Activated naive CD8-positive, alpha-beta T cell treated with anti-CD3 and anti-CD28 coated beads, Interleukin-2, amount 50 U/mL, for 16 hours (primary cell): Measurements from ENCODE around the gene SOX21.

ENCODE experiments used
- DNase-seq: peaks from one replicate; pipeline ENCODE4 v3.0.0-alpha.2; 2020; ENCODE audit warnings: low read depth, low spot score

Gene SOX21

GRCh38 chr13:94679614-94680013, 32.7 kb downstream of the SOX21 start:
- no peak for DNase-seq

- no peak for DNase-seq
These were observed 33.5 kb downstream of the SOX21 start for GRCh38 chr13:94678845-94679244.

DNA sequence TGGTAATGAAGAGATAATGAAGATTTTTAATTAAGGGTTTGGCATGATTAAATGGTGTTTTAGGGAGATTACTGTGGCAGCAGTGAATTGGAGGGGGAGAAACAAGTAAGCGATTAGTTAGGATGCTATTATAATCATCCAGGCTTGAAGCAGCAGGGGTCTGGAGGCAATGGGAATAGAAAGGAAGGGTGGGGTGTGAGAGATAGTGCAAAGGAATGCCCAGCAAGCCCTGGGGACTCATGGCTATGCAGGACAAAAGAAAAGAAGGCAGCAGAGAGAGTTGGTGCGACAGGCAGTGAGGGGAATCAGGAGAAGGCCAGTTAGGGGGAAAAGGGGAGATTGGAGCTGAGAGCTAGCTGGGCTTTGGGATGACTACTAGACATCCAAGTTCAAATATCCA, 34.5 kb downstream of the SOX21 start:
- DNase-seq: no peak

- DNase-seq: no peak
These were observed 37.6 kb downstream of the SOX21 start for GRCh38 chr13:94674609-94675348.

- no peak for DNase-seq
These were observed 38.5 kb downstream of the SOX21 start for GRCh38 chr13:94673851-94674250.

DNA sequence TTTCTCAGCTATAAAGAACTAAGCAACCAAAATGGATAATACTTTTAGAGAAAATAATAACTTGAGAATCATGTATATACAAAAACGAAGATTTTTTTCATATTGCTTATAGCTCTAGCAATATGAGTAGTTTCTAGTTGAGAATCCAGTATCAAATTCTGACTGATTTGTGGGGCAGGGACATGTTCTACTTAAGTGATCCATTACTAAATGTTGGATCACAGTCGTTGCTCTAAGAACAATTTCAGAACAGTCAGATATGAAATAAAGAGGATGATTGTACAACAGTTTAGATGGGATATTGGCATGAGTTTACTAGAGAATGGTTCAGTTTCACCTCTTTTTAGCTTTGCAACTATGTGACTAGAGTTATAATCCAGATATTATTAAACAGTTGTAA, 39.9 kb downstream of the SOX21 start:
- DNase-seq: no peak

GRCh38 chr13:94667190-94667589, 45.2 kb downstream of the SOX21 start:
- no peak for DNase-seq

DNA sequence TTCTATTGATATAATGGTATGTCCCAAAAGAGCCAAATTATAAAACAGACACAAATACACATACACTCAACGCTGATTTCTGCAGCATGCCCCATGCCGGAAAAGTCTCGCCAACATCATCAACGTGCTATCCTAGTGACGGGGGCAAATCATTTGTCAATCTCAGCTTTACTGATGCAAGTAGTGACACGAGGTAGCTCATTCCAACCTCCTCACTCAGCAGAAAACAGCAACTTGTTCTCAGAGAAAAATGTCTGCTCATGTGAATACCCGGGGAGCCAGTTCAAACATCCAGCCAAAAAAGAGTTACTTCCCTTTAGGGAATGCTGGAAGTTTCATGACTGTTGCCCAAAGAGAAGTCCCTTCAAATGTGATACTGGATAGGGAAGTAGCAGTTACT, 46.3 kb downstream of the SOX21 start:
- DNase-seq: no peak

DNA sequence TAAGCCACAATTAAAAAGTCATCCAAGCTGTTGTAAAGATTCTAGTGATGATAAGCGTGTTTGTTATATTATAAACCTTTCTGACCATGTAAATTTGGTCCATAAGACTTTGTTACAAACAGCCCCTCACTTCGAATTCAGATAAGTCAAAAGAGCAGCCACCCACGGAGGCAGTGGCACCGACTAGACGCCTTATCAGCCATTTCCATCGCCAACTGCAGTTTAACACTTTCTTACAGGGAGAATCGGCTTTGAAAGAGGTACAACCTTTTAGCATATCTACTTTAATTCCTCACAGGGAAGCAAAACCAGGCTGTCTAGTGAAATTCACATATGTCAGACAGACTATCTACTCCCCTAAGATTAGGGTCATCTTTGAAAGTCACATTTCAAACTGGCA, 47.5 kb downstream of the SOX21 start:
- DNase-seq: no peak

DNA sequence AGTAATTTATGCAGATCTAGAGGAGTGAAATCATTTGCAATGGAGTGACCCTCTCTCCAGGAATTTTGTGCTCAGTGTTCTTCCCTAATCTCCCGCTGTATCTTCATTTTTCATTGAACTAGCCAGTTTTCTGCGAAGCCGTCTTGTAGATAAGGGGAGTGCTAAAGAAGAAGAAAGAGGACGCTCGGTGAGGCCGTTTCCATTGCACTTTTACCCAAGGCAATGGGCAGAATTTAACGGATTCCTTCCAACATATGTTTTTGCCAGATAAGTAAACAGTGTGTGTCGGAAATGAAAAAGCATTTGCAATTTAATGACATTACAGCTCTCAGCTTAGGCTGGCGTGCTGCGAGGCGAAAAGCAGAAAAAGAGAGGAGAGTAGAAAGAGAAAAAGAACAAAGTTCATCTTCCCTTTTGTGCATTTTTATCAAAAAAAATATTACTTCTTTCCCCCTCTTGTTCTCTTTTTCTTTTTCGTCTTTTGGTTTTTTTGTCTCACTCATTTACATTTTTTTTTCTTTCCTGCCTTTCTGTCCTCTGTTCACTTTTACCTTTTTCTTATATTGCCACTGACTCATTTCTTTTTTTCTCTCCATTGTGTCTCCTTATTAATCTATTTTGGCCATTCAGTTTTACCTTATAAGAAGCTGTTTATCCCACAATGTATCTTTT, 49.9 kb downstream of the SOX21 start:
- DNase-seq: no peak

DNA sequence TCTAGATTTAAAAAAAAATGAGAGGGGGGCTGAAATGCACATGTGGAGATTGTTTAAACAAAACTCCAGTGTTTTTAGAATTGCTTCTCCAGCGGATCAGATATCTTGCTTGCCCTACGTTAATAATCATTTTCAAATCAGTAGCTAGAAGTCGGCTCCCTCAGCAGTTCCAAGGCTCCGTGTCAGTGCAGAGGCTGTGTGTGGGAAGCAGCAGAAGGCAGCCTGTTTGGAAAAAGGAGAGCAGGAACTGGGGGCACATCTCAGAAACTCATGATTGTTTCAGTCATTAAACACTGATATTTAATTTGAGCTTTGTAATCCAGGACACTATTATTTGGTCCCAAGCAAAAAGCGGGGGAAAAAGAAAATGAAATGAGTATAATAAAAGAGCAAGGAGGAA, 50.9 kb downstream of the SOX21 start:
- DNase-seq: no peak

- DNase-seq: no peak
These were observed 51.5 kb downstream of the SOX21 start for GRCh38 chr13:94660695-94661326.
